ENCODE results near the gene ZNF232.

ZNF232 gene

DNA sequence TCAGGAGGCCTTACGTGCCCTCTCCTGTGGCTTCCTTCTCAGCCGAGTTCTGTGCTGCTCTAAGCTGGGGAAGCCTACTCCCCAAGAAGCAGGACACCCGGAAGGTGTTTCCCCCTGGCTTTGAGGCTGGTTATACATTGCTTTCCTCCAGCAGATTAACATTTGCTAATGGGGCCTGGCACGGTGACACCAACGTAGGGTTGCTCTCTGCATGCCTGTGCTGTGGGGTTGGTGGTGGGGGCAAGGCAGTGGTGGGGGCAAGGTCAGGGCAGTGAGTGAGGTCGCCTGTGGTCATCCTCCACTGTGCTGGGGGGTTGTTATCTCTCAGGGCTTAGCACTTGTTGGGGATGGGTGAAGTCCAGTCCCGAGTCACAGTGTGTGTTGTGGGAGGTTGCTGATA is 8.4 kb upstream of the ZNF232 start:
- H3K27ac ChIP-seq (ENCODE audit: low read length, poor library complexity, severe bottlenecking): no peak overlapping the region
- no peak overlapping the region for H3K4me2 ChIP-seq (ENCODE audit: low read length, poor library complexity, severe bottlenecking)
- no peak overlapping the region for H2BK120ac ChIP-seq (ENCODE audit: low read depth, low read length)
- peaks cover 13% of the 10 kb centered on the region for H3K9me3 ChIP-seq (ENCODE audit: control insufficient read depth, low read length)
- no peak overlapping the region for H3K4ac ChIP-seq (ENCODE audit: low read depth in 1 of 2, low read length in 2 of 2)
- no peak overlapping the region for H4K8ac ChIP-seq (ENCODE audit: low read length)
- H4K91ac ChIP-seq (ENCODE audit: low read length): no peak overlapping the region
- no peak for DNase-seq
- H3K4me3 ChIP-seq (ENCODE audit: insufficient read depth in 1 of 2, low read depth in 1 of 2, low read length in 2 of 2): no peak overlapping the region
- H3K79me1 ChIP-seq (replicated peaks; ENCODE audit: low read length, poor library complexity, severe bottlenecking): no peaks in the 10 kb centered on the region
- no peak overlapping the region for H3K9ac ChIP-seq (ENCODE audit: low read length)
- H3K23ac ChIP-seq (ENCODE audit: low read length in 2 of 2): no peak overlapping the region
- H3K27me3 ChIP-seq (ENCODE audit: control insufficient read depth in 1 of 2, insufficient read depth in 1 of 2, low read length in 2 of 2): peaks cover 43 to 70% of the 10 kb centered on the region in 2 experiments
- H2BK12ac ChIP-seq (ENCODE audit: low read length in 2 of 2): no peak overlapping the region
- 79% methylated on average over 6 of the region's 7 CpGs for WGBS
- no peak overlapping the region for H2AFZ ChIP-seq (ENCODE audit: low read depth, low read length)
- H3K36me3 ChIP-seq (ENCODE audit: control insufficient read depth in 1 of 2, insufficient read depth in 2 of 2, low read depth in 1 of 2, low read length in 2 of 2): peaks cover 0 to 10% of the 10 kb centered on the region in 2 experiments
- no peak overlapping the region for H2BK5ac ChIP-seq (ENCODE audit: low read depth, low read length, poor library complexity, severe bottlenecking)
- peaks cover 15% of the 10 kb centered on the region for H3K4me1 ChIP-seq (ENCODE audit: control insufficient read depth, insufficient read depth, low read depth, low read length)
- H2BK15ac ChIP-seq (ENCODE audit: low read depth, poor library complexity, severe bottlenecking): no peak overlapping the region
- no peak overlapping the region for H3K18ac ChIP-seq (ENCODE audit: low read depth in 1 of 2, low read length in 2 of 2)
- H3K14ac ChIP-seq (ENCODE audit: low read length in 2 of 2): no peak overlapping the region
- H2AK5ac ChIP-seq (ENCODE audit: low read length, severe bottlenecking): no peak overlapping the region

- no peak for DNase-seq
Measured at GRCh38 chr17:5118219-5118618, 6.5 kb upstream of the ZNF232 start.

DNA sequence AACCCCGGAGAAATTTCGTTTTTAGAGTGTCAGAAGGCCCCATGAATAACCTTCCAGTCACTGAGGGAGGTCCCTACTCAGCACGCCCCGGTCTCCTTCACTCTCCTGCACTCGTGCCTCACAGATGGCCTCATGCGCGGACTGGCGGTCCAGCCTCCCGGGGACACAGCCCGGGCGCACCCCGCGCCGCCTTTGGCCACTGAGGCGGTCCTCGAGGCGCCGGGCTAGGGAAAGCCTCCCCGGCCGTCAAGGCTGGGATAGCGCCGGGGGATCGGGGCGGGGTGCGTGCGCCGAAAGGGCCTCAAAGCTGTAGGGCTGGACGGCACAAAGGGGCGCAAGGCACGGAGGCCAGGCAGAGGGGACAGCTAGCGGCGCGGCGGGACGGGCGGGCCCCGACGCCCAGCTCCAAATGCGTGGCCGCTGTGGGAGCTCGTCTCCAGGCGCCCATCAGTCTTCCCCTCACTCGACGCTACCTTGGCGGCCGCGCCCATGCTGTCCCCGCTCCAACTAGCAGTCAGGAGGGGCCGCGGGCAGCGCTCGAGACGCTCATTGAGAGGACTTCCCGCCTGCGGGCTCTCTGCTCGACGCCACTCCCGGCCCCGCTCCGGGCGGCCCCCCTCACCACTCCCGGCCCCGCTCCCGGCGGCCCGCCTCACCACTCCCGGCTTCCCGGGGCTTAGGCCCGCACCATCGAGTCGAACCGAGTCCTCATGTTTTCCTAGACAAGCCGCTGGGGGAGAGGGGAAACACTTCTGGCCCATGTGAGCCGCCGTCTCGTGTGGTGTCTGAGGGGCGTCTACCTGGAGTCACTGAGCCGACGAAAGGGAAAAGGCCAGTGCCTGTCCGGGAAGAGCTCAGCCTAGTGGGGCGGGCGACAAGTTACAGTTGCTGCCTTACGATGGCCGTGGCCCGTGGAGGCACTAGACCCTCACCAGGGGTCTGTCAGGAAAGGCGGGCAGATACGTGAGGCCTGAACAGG is 4.3 kb upstream of the ZNF232 start, which contains the start of gene USP6:
Gene USP6 (plus strand): TSS at position 360 of the 979 bp plus-strand sequence. CDS start 14,336 bp downstream, outside the sequence.
- H2BK15ac ChIP-seq (ENCODE audit: low read depth, poor library complexity, severe bottlenecking): no peak within 1 kb of the TSS
- no peak within 1 kb of the TSS for H3K9ac ChIP-seq (ENCODE audit: low read length)
- H2BK5ac ChIP-seq (ENCODE audit: low read depth, low read length, poor library complexity, severe bottlenecking): no peak within 1 kb of the TSS

More at GRCh38 chr17:5118219-5118618, 6.5 kb upstream of the ZNF232 start:
- H3K4me2 ChIP-seq (ENCODE audit: low read length, poor library complexity, severe bottlenecking): no peak overlapping the region
- no peak overlapping the region for H3K4ac ChIP-seq (ENCODE audit: low read depth in 1 of 2, low read length in 2 of 2)
- H2AFZ ChIP-seq (ENCODE audit: low read depth, low read length): no peak overlapping the region
- no peak overlapping the region for H2BK12ac ChIP-seq (ENCODE audit: low read length in 2 of 2)
- no peak overlapping the region for H4K91ac ChIP-seq (ENCODE audit: low read length)
- H3K18ac ChIP-seq (ENCODE audit: low read depth in 1 of 2, low read length in 2 of 2): no peak overlapping the region
- no peak overlapping the region for H3K23ac ChIP-seq (ENCODE audit: low read length in 2 of 2)
- H2AK5ac ChIP-seq (ENCODE audit: low read length, severe bottlenecking): no peak overlapping the region
- H3K36me3 ChIP-seq (ENCODE audit: control insufficient read depth in 1 of 2, insufficient read depth in 2 of 2, low read depth in 1 of 2, low read length in 2 of 2): peaks cover 11 to 12% of the 10 kb centered on the region in 2 experiments
- WGBS: 80% methylated on average over 6 of the region's 6 CpGs
- no peak overlapping the region for H4K8ac ChIP-seq (ENCODE audit: low read length)
- peaks cover 13% of the 10 kb centered on the region for H3K9me3 ChIP-seq (ENCODE audit: control insufficient read depth, low read length)
- no peak overlapping the region for H3K4me3 ChIP-seq (ENCODE audit: insufficient read depth in 1 of 2, low read depth in 1 of 2, low read length in 2 of 2)
- H3K14ac ChIP-seq (ENCODE audit: low read length in 2 of 2): no peak overlapping the region
- no peak overlapping the region for H2BK120ac ChIP-seq (ENCODE audit: low read depth, low read length)
- H3K9ac ChIP-seq (ENCODE audit: low read length): no peak overlapping the region
- peaks cover 10% of the 10 kb centered on the region for H3K4me1 ChIP-seq (ENCODE audit: control insufficient read depth, insufficient read depth, low read depth, low read length)
- no peaks in the 10 kb centered on the region for H3K79me1 ChIP-seq (replicated peaks; ENCODE audit: low read length, poor library complexity, severe bottlenecking)
- H2BK5ac ChIP-seq (ENCODE audit: low read depth, low read length, poor library complexity, severe bottlenecking): no peak overlapping the region
- H3K27me3 ChIP-seq (ENCODE audit: control insufficient read depth in 1 of 2, insufficient read depth in 1 of 2, low read length in 2 of 2): peaks cover 31 to 52% of the 10 kb centered on the region in 2 experiments
- H2BK15ac ChIP-seq (ENCODE audit: low read depth, poor library complexity, severe bottlenecking): no peak overlapping the region
- no peak overlapping the region for H3K27ac ChIP-seq (ENCODE audit: low read length, poor library complexity, severe bottlenecking)

DNA sequence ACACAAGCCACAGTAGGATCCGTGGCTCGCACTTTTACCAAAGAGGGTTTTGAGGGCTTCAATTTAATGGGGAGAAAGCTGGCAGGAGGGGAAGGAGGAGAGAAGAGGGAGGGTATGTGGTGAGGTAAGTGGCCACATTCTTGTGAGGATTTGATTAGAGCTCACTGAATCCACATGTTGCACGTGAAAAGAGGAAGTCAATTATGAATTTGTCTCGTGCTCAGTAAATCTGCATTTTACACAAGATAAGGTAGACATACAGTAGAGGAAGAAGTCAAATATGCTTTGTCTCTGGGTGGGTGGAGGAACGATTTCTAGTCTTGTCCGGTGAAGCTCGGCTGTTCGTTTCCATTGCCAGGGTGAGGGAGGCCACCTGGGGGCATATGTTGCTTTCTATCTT is 862 bp downstream of the ZNF232 start:
- no peak overlapping the region for H2AFZ ChIP-seq (ENCODE audit: low read depth, low read length)
- 44% methylated on average over 8 of the region's 8 CpGs for WGBS
- H3K79me1 ChIP-seq (replicated peaks; ENCODE audit: low read length, poor library complexity, severe bottlenecking): peaks cover 21% of the 10 kb centered on the region
- no peak overlapping the region for H2AK5ac ChIP-seq (ENCODE audit: low read length, severe bottlenecking)
- H3K4me2 ChIP-seq (ENCODE audit: low read length, poor library complexity, severe bottlenecking): peak overlapping the region; percentile 78
- peak overlapping the region; percentile 90 for H3K9ac ChIP-seq (ENCODE audit: low read length)
- peaks cover 31 to 44% of the 10 kb centered on the region in 2 experiments for H3K36me3 ChIP-seq (ENCODE audit: control insufficient read depth in 1 of 2, insufficient read depth in 2 of 2, low read depth in 1 of 2, low read length in 2 of 2)
- peak; percentile 4 for DNase-seq
- no peak overlapping the region for H2BK15ac ChIP-seq (ENCODE audit: low read depth, poor library complexity, severe bottlenecking)
- H4K8ac ChIP-seq (ENCODE audit: low read length): no peak overlapping the region
- no peak overlapping the region for H3K23ac ChIP-seq (ENCODE audit: low read length in 2 of 2)
- H2BK120ac ChIP-seq (ENCODE audit: low read depth, low read length): no peak overlapping the region
- H3K27me3 ChIP-seq (ENCODE audit: control insufficient read depth in 1 of 2, insufficient read depth in 1 of 2, low read length in 2 of 2): peaks cover 0 to 6% of the 10 kb centered on the region in 2 experiments
- no peak overlapping the region for H3K27ac ChIP-seq (ENCODE audit: low read length, poor library complexity, severe bottlenecking)
- H3K4ac ChIP-seq (ENCODE audit: low read depth in 1 of 2, low read length in 2 of 2): peak overlapping the region in 1 of 2 experiments; percentile 3
- H2BK5ac ChIP-seq (ENCODE audit: low read depth, low read length, poor library complexity, severe bottlenecking): no peak overlapping the region
- H3K4me3 ChIP-seq (ENCODE audit: insufficient read depth in 1 of 2, low read depth in 1 of 2, low read length in 2 of 2): peak overlapping the region in 1 of 2 experiments; percentile 98
- H3K18ac ChIP-seq (ENCODE audit: low read depth in 1 of 2, low read length in 2 of 2): no peak overlapping the region
- H3K9me3 ChIP-seq (ENCODE audit: control insufficient read depth, low read length): peaks cover 21% of the 10 kb centered on the region
- H4K91ac ChIP-seq (ENCODE audit: low read length): no peak overlapping the region
- H3K14ac ChIP-seq (ENCODE audit: low read length in 2 of 2): no peak overlapping the region
- no peak overlapping the region for H2BK12ac ChIP-seq (ENCODE audit: low read length in 2 of 2)
- H3K4me1 ChIP-seq (ENCODE audit: control insufficient read depth, insufficient read depth, low read depth, low read length): peaks cover 7% of the 10 kb centered on the region

More for the DNA sequence above, 4.3 kb upstream of the ZNF232 start, which contains the start of gene USP6:
- Histone ChIP-seq H3K4me2 (ENCODE audit: low read length, poor library complexity, severe bottlenecking) (no peak within 1 kb of the TSS), H3K4me3 (ENCODE audit: insufficient read depth in 1 of 2, low read depth in 1 of 2, low read length in 2 of 2) (no peak within 1 kb of the TSS), H3K9me3 (ENCODE audit: control insufficient read depth, low read length) (peaks cover 13% of the 10 kb centered on the region), H2BK12ac (ENCODE audit: low read length in 2 of 2) (no peak within 1 kb of the TSS), H2AFZ (ENCODE audit: low read depth, low read length) (no peak within 1 kb of the TSS), H3K4ac (ENCODE audit: low read depth in 1 of 2, low read length in 2 of 2) (no peak within 1 kb of the TSS), H3K79me1 (replicated peaks; ENCODE audit: low read length, poor library complexity, severe bottlenecking) (peaks cover 9% of the 10 kb centered on the region), H3K36me3 (ENCODE audit: control insufficient read depth in 1 of 2, insufficient read depth in 2 of 2, low read depth in 1 of 2, low read length in 2 of 2) (peaks cover 9 to 11% of the 10 kb centered on the region in 2 experiments), H3K23ac (ENCODE audit: low read length in 2 of 2) (no peak within 1 kb of the TSS), H2BK120ac (ENCODE audit: low read depth, low read length) (no peak within 1 kb of the TSS), H3K18ac (ENCODE audit: low read depth in 1 of 2, low read length in 2 of 2) (no peak within 1 kb of the TSS), H4K8ac (ENCODE audit: low read length) (no peak within 1 kb of the TSS), H3K27ac (ENCODE audit: low read length, poor library complexity, severe bottlenecking) (no peak within 1 kb of the TSS), H2AK5ac (ENCODE audit: low read length, severe bottlenecking) (no peak within 1 kb of the TSS), H3K14ac (ENCODE audit: low read length in 2 of 2) (no peak within 1 kb of the TSS), H3K27me3 (ENCODE audit: control insufficient read depth in 1 of 2, insufficient read depth in 1 of 2, low read length in 2 of 2) (peaks cover 17 to 39% of the 10 kb centered on the region in 2 experiments), H3K4me1 (ENCODE audit: control insufficient read depth, insufficient read depth, low read depth, low read length) (peaks cover 7% of the 10 kb centered on the region), H4K91ac (ENCODE audit: low read length) (no peak within 1 kb of the TSS)
- 94% methylated on average over 84 of the region's 87 CpGs for WGBS
- DNase-seq: no peak

All from mesenchymal stem cell (in vitro differentiated cells and primary cell).